ENCODE data around the gene ALOXE3.

ALOXE3 gene

DNA sequence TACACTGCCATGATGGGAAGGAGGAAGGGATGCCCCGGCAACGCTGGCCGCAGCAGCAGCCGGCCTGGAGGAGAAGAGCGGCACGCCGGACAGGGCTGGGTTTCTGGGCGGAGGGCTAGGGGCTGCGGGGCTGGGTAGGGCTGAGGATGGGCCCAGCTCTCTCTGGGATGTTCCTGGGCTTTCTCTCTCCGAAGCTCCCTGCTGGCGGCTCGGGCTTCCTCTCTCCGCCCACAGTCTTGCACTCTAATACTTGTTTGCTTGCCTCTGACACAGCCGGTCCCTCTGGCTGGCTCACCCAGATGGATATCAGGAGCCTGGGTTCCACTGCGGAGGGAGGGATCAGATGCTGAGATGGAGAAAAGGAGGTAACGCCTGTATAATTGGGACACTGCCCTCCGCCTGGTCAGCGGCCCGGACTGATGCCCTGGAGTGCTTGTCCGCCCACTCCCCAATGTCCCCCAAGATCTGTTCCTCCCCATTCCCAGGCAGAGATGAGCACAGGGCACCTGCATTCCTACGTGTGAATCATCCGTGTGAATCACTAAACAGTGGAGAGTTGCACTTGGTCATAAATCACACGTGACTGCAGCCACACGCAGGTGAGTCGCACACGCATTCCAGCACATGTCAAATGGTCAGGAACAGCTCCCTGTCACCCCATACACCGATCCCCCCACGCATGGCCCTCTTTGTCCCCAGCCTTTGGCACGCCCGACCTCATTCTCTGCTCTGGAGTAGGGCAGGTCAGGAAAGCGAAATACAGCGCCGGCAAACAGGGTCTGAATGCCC is at the start of gene ALOXE3:
Gene ALOXE3 (minus strand): TSS at position 535 of the 789 bp plus-strand sequence. CDS start 524 bp downstream, at position 11.
- DNase-seq, result no peak

DNA sequence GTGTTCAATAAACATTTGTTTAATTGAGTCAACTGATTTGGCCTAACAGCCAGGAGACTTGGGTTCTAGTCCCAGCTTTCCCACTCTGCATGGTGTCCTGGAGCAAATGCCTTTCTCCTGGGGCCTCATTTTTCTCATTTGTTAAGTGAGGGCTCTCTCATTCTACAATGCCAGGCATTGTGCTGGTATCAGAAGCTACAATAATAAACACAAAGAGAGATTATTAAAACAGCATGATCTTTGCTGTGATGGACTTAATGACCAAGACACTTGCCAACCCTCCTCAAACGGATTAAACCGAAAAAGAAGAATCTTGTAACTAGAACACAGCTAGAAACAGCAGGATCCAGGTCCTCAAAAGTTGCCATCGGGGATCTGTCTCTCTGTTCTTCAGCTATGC is 49.2 kb upstream of the ALOXE3 start:
- no peak for DNase-seq

DNA sequence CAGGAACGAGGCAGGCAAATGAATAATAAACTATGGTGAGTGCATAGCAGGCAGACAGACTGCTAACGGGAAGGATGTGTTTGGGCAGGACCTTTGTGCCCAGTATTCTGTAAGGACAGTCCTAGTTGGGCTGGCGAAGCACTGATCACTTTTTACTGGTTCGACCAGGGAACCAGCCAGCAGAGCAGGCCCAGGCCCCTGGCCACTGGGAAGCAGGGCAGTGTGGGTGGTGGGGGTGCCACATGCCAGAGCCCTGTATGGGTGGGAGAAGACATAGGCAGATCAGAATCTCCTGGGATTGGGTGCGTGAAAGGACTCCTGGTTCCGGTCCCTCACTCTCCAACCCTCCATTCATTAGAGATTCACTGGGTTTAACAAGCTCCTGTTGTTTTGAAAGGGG is 48.4 kb upstream of the ALOXE3 start:
- no peak for DNase-seq

DNA sequence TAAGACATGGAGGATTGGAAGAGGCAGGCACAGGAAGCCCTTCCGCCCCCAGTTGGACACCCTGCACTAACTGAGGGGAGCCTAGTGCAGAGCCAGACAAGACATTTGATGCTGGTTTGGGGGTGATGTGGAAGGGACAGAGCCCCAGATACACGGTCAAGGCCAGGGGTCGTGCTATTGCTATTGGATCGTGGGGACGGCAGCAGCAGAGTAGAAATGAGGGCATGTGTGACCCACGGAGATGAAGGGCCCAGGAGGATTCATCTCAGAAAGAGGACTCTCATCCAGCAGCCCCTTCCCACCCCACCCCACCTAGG is 46.5 kb upstream of the ALOXE3 start:
- DNase-seq, result no peak

DNA sequence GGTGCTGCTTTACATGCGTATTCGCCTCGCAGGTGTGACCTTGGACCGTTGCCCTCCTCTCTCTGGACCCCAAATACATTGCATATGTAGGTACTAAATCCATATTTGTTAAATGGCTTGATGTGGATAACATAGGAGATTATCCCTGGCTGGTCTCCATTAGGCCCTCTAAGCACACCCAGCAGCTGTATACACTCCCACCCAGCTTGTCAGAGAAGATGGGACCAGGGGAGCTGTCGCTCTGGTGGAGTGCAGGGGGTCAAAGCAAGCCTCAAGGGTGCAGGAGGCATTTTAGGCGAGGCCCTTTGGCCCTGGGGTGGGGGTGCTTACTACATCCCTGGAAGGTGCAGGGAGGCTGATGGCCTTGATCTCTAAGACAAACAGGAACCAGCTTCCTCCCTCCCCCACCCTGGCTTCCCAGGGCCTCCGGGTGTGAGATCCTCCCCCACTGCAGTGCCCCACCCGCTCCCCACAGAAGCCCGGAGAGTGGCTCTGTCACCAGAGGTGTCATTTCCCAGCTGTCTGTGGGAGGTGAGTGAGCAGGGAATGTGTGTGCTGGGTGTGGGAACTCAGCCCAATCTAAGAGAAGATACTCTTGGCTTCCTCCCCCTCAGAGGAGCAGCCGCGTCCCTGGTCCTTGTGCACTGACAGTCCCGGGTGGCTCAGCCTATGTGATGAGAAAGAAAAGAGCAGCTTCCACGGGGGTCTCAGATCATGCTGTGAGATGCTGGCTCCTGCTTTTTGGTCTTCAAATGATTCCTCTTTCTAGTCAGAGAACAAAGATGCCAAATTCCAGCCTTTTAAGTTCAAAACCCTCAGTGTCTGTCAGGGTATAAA is 45.9 kb upstream of the ALOXE3 start:
- DNase-seq, result no peak

DNA sequence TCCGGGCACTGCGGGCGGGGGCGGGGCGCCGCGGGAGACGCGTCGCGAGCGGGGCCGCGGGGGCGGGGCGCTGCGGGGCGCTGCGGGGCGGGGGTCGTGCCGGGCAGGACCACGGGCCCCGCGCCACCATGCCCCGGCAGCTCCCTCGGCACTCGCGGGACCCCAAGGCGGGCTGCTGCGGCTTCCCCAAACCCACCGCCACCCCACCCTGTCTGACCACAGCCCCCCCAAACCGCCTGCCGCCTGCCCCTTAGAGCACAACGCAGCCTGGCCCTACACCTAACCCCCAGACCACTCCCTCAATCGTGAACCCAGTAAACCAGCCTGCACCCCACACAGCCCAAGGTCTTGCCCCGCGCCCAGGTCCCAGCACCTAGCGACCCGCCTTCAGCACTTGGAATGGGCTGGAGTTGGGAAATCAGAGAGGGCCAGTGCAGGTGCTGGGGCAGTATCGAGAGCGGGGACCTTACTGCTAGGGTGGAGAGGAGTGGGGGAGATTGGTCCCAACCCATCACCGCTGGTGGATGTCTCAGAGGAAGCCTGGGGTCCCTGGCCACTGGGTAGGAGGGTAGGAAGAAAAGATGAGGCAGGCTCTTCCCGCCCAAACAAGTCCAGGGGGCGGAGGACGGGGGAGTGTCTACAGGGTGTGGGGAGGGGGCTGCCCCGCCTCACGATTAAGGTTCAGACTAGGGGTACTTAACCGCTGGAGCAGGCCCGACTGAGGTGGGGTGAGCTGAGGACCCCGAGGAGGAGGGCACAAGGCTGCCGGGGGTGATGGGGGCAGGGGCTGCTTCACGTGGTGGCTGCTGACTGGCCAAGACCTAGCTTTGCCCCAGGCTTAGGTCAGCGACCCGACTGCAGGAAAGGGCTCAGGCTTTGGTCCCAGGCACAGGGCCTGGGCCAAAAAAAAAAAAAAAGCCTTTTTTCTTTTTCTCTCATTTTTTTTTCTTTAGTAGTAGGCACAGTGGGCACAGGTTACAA is 45.0 kb upstream of the ALOXE3 start:
- DNase-seq, result no peak

DNA sequence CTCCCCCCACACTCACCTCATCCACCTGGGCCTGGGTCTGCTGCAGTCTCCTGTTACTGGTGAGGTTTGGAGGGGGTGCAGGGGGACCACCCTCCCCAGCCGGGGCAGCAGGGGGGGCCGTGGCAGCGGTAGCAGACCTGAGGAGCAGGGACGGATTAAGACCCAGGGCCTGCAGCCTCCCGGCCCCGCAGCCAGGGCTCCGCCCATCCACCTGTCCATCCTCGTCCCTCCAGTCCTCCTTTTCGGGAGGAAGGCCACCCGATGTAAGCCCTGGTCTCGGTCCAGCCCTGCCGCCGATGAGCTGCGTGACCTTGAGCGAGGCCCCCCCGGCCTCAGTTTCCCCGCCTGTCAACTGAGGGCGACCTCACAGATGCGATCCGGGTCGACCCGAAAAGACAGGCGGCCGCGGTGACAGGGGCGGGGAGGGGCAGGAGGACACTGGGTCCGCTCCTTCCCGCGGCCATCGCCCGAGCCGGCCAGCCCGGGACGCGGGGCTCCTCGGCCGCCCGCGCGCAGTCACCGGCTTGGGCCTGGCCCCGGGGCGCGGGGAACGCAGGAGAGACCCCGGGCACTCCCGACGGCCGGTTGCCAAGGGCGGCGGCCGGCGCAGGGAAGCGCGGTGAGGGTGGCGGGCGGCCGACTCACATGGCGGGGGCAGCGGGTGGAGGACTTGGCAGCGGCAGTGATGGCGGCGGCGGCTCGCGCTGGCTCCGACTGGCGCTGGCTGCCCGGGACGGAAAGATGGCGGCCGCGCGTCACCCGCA is 44.1 kb upstream of the ALOXE3 start, which contains the start of gene VAMP2:
Gene VAMP2 (minus strand): TSS at position 716 of the 764 bp plus-strand sequence. CDS start 69 bp downstream, at position 647.
- DNase-seq, result no peak

DNA sequence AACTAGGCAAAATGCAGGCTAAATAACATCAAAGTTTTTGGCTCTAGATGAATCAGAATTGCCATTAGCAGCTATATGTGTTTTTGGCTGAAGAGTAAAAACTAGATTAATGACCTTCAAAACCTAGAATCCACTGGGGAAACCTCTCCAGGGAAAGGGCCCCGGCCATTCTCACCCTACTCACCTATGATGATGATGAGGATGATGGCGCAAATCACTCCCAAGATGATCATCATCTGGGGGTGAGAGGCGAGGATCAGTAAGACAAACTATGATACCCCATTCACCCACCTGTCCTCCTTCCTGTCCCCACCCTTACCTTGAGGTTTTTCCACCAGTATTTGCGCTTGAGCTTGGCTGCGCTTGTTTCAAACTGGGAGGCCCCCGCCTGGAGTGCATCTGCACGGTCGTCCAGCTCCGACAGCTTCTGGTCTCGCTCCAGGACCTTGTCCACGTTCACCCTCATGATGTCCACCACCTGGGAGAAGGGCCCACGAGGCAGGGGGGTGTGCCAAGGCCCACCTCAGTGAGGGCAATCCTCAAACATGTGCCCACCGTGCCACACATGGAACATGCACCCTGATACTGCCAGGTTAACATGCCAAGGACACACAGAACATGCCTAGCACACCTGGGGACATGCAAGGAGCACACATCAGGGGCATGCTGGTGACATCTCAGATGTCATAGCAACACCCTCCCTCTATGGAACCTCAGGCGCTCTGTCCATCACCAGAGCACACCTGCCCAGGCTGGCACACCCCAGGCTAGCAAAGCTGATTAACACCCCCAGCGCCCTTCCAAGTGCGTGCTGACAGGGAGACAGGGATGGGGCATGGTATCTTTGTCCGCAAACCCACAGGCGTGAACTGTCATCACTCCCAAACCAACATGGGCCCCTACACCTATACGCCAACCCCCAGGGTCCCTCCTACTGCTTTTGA is 43.2 kb upstream of the ALOXE3 start:
- no peak for DNase-seq

DNA sequence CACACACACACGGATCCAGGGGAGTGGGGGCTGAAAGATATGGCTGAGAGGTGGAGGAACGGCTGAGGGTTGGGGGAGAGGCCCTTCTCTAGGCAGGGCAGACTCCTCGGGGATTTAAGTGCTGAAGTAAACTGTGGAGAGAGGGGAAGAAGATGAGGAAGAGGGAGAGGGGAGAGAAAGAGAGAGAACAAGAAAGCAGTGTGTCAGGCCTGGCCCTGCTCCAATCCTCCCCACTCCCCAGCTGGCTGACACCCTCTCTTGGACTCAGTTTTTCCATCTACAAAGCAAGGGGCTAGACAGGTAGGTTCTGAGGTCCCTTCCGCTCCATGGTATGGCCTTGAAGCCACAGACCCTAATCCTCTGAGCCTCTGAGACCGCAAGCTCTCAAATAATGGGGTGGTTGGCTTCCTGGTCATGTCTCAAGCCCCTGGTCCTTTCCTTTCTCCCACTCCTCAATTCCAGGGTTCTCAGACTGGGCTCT is 42.5 kb upstream of the ALOXE3 start:
- no peak for DNase-seq

DNA sequence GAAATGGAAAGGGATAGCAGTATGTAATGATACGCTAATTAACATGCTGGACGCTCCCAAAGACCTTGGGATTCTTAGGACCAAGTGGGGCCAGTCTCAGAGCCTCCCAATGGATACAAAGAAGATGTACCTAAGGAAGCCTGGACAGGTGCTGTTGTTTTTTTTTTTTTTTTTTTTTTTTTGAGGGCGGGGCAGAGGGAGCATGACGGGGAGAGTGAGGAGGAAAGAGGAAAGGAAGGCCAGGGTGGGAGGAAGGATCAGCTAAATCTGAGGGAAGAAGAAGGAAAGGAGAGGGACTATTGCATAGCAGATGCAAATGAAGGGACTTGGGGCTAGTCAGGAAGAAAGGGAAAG is 41.9 kb upstream of the ALOXE3 start:
- no peak for DNase-seq

DNA sequence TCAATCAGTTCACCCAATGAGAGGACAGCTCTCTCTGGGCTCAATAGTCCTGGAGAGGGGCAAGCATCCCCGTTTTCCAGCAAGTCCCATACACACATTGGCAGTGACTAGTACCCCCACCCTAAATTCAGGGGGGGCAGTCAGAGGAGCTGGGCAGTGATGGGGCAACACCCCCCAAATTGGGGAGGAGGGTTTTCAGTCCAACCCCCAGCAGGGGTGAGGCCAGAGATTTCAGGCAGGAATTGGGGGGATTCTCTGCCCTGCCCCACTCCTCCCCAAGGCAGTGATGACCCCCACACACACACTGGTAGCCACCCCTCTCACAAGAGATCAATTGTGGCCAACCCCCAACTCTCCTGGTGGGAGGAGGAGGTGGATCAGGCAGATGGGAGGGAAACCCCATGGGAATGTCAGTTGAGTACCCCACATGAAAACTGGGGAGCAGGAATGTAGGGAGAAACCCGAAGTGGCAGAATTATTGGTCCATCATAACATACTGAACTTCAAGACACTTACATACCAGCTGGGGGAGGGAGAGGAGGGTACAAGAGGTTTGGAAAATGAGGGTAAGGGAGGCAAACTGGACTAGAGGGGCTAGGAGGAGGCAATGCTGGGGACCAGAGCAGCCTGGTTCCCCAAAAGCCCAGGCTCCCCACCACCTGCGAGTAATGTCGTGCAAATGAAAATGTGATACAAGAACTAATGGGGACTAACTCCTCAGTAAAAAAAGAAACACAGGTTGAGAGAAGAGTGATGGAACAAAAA is 41.3 kb upstream of the ALOXE3 start:
- DNase-seq, result no peak

DNA sequence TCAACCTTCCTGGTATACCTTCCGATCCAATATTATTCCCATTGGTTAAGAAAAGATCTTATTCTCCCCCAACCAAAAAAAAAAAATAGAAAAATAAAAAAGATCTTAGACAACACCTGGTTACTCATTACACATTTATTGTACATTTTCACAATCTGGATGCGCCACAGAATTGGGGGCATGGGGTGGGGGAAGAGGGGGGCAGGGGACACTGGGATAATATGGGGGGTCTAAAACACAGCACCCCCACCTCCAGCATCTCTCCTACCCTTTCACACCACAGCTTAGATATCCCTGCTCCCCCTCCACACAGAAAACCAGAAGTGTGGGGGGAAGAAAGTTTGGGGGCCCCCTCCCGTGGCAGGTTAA is 40.7 kb upstream of the ALOXE3 start:
- no peak for DNase-seq

DNA sequence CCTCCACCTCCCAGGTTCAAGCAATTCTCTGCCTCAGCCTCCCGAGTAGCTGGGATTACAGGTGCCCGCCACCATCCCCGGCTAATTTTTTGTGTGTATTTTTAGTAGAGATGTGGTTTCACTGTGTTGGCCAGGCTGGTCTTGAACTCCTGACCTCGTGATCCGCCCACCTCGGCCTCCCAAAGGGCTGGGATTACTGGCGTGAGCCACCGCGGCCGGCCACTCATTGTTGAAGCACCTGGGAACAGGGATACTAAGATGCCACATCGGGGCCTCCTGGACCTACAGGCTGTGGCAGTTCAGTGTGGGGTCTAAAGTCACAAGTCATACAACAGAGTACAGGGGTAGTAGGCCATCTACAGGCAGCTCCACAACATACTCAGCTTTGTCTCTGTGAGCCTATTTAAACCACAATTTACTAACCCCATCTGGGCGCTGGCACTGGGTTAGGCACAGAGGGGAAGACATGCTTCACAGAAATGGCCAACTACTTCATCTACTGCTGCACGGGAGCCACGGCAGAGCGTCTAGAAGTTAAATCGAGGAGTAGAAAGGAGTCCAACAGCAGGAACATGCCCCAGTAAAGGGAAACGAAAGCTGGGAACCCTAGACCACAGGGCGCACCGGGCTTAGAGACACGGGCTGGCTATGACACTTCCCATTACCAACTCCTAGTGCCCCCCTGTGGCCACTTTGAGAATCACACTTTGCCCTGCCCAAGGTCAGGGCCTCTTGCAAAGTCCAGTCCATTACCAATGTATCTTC is 40.1 kb upstream of the ALOXE3 start:
- DNase-seq, result peak; percentile 61

DNA sequence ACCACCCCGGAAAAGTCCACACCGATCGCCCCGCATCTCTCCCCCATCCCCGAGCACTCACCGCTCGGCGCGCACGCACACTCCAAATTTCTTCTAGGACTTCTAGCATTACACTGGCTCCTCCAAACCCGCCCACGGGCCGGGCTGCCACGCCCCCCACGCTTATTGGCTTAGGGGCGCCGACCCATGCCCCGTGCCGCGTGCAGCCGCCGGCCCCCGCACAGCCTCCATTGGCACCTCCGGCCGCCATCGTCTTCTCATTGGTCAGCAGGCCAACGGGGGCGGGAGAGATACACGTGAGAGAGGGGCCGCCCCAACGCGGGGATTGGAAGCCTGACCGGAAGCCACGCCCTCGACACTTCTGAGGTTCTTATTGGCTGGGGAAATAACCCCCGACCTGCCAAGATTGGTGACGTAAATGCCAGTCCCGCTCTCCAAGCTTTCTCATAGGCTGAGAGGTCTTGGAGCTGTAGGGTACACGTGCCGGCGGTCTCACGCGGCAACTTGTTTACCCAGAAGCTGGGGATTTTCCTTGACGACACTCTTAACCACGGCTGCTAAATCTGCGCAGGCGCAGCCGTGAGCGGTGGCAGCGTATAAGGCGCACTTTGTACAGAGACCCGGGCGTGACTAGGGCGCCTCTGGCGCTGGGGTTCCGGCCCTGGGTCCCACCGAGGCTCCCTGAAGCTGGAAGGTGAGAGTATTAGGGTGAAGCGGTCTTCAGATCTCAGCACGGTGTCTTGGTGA is 38.1 kb upstream of the ALOXE3 start:
- peak; percentile 98 for DNase-seq

DNA sequence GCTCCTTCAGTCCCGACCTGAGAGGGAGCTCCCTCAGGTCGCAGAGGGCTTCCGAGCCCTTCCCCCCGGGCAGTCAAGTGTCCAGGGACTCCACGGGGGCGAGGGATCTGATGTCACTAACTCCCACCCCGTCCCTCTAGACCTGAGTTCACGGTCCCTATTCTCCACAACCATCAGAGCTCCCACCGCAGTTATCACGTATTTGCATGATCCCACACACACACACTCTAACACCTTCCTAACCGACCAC is 37.6 kb upstream of the ALOXE3 start:
- DNase-seq, result no peak

DNA sequence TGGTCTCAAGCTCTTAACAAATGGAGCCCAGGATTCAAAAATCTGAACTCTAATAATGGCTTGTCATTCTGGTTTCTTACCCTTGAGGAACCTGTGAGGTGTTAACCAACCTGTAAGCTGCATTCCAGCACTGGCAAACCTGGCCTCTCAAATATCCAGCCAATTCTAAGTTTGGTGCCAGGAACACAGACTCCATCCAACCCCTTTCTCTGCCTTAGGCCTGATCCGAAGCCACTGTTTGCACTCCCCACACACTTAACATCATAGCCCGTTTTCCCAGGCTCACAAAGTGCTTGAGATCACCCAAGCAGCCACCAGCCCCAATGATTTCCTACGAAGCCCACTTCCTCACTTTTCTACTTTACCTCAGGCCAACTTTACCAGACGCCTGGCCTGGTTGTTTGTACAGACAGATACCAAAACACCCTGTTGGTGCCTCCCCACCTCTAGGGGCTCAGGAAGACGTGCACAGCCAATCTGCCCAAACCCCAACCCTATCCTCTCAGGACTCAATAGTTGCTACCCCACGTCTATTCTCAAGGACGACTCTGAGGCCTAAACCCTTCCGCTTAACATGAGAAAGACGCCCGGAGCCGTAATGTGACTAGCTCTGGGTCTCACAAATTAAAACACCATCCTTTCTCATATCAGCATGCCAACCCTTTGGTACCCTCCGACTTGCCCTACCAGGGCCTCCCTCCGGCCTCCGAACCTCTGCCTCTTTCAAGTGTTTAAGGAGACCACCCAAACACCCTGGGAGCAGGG is 37.1 kb upstream of the ALOXE3 start:
- no peak for DNase-seq

DNA sequence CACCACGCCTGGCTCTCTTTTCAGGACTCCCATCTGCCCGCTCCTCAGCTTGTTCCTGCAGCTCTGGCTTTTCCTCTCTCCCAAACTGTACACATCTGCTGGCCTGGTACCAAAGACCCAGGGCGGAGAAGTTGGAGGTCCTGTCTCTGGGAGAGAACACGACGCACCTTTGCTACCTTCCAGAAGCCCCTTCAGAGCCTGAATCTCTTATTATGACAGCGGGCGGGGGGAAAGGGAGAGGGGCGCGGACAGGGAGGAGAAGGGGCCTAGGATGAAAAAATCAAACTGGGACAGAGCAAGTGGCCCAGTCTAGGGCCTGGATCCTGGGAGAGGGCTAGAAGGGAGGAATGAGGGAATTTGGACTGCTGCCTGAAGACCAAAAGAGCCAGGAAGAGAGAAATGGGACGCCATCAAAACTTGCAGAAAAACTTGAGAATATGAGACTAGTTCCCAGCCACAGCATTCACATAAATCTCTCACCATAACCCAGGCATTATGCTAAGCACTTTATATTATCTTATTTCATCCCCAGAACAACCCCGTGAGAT is 36.4 kb upstream of the ALOXE3 start:
- DNase-seq, result no peak
